HG03575 (cell line): ENCODE results near the gene FXYD2.

ENCODE experiments used
- ATAC-seq: cut with Tn5 transposase; IDR thresholded peaks from one replicate; pipeline ENCODE4 v1.9.1; 2021; ENCODE audit not compliant: unreplicated experiment, insufficient number of reproducible peaks, low FRiP score; ENCODE audit errors: extremely low read depth

The FXYD2 gene

DNA sequence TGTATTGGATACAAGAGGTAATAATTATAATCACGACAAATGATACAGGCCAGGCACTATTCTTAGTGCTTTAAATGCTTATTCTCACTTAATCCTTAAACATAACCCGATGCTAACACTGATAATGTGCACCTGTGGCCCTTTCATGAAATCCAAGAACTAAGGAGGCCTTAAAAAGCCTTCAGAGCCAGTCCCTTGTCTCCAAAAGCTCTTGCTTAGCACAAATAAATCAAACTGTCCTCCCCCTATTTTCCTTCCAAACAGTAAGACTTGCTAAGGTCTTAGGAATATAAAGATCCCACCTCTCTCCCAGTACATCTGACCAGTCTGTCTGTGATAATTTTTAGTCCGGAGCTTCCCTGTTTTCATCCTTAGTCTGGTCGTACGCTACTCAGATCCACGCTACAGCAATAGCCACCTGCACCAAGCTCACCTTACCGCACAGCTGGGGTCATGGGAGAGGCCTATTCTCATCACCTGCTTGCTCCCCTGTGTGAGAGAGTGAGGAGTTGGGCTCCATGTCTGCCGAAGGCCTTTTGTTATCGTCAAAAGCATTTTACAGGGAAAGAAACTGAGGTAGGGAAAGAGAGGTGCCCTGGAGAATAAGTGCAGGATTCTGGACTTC is 35.1 kb upstream of the FXYD2 start:
- ATAC-seq = no peak

DNA sequence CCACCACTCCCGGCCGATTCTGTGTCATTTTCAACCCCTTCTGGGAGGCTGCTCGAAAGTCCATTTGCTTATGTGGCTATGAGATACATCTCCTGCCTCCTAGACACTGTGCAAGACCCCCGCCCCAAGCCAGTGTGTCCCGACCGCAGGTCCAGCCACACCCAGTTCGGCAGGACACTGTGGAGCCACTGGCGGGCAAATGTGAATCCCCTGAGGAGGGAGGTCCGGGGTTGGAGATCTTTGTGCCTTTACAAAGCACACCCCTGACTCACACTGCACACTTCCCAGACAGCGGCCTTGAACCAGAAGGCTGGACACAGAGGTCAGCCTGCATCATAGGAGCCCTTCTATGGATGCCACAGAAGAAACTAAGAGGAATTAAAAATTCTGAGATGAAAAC is 34.5 kb upstream of the FXYD2 start:
- no peak for ATAC-seq

DNA sequence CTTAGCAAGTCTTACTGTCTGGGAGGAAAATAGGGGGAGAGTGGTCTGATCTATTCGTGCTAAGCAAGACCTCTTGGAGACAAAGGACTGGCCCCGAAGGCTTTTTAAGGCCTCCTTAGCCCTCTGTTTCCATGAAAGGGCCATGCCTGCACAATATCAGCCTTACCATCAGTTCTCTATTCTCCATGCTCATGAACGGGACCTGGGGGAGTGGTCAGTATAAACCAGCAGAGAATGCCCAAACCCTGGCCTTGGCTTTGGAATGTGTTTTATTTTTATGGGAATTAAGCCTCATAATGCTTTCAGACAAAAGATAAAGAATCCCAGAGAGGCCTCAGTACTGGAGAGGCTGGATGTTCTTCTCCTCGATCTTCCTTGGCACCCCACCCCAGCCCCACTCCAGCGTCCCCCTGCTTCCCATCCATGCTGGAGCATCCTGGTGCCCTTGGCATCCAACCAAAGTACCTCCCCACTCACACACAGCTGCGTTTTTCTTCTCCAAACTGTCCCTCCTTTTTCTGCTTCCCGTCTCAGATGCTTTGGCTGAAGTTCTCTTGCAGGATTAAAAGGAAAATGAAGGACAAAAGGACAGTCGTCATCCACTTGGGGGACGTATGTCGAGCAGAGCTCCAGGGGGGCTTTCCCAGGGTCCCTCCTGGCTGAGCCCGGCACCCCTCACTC is 33.3 kb upstream of the FXYD2 start:
- ATAC-seq = no peak

DNA sequence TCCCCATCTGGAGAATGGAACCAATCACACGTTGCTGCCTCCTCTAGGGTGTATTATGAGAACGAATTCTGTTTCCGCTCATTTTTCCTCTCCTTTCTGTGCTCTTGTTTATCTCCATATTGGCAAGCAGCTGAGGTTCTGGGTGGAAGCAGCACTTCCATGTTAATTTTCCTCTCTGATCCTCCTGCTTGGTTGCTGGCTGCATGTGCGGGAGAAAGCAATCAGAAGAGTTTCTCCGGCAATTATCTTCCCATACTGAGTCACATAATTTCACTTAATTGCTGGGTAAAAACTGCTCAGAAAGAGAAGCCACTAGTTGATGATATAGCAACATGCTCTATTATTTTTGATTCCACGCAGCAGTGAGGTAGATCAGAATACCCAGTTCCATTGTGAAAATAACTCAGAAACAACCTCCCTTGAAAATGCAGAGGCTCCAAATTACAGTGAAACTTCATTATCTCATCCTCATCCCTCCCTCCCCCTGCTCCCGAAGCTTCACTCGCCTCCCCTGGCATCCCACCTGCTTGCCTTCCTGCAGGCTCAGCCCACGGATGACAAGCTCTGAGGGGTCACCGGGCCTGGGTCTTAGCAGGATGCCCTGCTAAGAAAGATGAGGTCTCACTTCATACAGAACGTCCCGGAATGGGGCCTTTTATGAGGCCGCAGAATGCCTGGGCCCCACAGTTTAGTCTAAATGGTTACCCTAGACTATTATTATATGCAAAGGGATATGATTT is 31.5 kb upstream of the FXYD2 start:
- no peak for ATAC-seq

DNA sequence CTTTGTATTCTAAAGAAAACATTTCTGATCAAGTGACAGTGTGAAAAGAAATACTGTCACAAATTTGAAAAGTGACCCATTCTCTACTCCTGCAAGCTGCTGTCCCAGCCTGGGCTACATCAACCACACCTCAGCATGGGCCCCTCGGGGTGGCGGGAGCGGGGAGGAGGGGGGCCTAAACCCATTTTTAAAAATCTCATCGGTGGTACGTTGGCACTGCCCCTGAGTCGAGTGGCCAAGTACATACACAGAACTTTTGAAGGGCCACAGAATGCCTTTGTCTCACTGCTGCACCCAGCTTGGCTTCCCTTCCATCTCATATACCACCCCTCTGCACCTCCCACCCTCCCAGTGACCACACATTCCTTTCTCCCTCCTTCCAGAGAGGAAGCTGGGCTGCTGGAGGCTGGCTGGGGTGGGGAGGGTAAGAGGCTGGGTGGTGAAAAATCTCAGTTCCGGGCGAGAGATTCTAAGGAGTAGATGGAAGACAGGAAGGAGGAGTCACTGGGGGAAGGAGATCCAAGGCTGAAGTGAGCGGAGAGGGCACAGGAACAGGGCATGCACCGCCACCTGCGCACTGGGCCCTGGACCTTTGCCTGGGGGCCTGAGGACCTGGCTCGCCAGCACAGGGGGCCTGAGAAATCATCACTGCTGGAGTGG is 30.8 kb upstream of the FXYD2 start:
- no peak for ATAC-seq

DNA sequence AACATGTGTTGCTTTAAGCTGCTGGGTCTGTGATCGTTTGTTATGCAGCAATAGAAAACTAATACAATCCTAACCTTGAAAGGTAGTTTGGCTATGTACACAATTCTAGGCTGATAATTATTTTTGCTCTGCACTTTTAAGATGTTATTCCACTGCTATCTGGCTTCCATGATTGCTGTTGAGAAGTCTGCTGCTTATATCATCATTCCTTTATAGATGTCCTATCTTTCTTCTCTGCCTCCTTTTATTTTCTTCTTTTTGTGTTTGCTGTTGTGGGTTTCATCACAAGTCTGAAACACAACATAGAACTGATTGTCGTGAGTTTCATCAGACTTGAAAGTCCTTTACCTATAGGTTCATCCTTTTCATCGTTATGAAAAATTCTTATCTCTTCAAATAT is 27.8 kb upstream of the FXYD2 start:
- ATAC-seq = no peak

DNA sequence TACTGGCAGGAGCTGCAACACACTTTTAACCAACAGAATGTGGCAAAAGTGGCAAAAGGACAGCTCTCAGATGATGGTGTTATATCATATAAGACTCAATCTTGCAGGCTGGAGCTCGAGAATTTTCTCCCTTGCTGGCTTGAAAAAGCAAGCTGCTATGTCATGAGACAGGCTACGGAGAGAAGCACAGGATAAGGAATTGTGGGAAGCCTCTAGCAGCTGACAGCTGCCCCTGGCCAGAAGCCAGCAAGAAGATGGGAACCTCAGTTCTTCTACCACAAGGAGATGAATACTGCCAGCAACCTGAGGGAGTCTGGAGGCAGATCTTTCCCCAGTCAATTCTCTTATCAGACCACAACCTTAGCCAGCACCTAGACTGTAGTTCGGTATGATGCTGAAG is 27.3 kb upstream of the FXYD2 start:
- no peak for ATAC-seq

DNA sequence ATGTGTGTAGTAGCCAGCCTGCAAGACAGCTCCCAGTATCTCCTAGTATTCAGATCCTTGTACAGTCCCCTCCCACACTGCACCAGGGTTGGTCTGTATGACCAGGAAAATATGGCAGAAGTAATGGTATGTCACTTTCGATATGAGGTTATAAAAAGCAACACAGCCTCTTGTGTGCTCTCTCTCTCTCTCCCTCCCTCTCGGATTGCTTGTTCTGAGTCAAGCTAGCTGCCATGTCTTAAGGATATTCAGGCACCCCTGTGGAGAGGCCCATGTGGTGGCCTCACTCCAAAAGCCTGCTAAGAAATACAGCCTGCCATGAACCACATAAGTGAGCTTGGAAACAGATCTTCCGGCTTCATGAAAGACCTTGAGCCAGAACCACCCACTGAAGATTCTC is 26.6 kb upstream of the FXYD2 start:
- no peak for ATAC-seq

DNA sequence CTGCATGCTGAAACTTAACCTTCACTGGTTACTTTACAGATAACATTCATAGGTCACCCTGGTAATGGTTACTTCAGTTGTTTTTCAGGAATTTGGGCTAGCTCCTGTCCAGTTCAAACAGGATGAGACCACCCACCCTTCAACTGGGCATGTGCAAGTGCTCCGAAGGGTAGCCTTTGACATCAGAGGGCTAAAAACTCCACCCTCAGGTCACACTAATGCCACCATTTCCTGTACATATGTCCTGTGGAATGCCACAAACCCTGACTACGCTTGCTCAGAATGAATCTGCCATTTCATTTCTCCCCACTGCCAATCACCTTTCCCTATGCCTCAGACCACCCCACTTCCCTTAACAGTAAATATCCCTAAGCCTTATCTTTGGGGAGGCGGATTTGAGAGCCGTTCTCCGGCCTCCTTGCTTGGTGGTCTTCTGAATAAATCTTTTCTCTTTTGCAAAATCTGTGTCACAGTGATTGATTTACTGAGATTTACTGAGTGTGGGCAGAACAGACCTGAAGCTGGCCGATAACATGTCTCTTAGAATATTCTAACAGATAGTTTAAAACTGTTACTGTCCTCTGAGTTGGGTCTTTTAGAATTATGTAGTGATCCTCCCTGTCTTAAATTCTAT is 25.4 kb upstream of the FXYD2 start:
- no peak for ATAC-seq

DNA sequence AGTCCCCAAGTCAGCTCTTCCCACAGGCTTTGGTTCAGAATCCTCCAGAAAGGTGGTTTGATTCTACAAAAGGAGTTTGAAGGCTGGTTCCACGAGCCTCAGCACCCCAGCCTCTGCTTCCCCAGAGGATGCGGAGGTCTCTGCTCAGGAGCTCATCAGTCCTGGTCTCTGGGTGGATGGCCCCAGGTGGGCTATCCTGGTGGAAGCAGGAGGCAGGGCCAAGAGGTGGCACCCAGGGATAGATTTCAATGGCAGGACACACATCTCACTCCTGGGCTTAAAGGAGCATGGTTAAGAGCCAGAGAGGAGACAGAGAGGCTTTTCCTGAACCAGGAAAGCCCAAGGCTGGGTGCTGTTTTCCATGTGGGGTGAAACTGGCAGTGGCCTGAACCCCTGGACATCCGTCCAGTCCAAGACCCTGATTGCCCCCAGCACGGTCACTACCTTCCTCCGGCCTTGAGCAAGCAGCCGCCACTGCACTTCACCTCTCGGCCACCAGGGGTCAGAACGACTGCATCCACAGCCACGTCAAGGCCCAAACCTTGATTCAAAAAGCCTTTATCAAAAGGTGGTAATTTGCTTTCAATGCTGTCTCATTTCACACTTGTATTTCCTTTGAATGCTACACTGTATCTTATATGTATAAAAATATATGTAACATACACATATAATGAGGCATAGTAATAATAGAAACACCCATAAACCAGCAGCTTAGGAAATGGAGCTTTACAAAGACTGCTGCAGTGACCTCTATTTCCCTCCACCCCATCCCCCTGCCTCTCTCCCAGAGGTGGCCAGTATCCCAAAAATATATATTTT is 19.3 kb upstream of the FXYD2 start:
- no peak for ATAC-seq

DNA sequence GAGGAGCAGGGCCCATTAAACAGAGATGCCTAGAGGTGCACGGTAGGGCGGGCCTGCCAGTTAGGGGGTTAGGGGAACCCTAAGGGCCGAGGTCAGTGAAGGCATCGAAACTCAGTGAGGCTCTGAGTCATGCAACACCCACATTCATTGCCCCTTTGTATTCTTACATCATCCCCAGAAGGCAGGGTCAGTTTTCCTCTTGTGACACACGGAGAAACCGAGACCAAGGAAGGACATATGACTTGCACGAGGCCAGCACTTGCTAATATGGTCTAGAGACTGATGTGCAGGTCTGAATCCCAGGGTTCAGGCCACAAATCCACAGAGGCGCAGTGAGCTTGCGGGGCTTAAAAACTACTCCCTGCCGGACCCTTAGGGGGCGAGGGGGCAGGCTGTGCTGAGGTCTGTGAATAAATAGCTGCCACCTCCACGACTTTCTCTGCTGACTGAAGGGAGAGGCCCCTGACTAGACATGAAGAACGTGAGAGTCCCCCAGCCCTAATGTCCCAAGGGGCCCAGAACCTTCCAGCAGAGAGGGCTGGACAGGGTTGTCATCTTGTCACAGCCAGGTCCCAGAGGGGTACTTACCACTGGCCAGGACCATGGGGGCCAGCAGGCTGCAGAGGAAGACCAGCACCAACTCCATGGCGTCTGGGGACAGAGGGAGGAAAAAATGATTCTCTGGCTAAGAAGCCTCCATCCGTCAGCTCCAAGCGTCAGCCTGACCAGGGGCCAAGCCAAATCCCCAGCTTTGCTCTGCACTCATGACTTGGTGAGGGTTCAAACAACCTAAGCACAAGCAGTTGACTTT is 17.8 kb upstream of the FXYD2 start:
- no peak for ATAC-seq

DNA sequence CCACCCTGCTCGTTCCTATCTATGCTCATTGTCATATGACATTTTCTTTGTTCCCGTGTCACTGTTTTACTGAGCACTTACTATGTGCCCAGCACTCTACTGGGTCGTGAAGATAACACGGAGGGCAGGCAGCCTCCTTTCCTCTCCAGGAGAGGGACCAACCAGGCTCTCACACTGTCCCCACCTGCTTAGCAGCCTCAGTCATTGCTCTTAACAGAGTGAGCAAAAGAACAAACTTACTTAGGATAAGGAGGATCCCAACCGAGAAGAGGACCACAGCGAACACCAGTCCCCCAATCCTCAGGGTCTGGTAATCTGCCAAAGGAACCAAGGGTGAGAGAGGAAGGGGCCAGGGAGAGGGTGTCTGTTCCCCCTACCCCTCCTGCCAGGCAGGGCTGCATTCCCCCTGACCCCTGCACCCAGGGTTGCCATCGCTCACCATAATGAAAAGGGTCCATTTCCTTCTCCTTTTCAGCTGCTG is 17.0 kb upstream of the FXYD2 start:
- ATAC-seq = no peak

DNA sequence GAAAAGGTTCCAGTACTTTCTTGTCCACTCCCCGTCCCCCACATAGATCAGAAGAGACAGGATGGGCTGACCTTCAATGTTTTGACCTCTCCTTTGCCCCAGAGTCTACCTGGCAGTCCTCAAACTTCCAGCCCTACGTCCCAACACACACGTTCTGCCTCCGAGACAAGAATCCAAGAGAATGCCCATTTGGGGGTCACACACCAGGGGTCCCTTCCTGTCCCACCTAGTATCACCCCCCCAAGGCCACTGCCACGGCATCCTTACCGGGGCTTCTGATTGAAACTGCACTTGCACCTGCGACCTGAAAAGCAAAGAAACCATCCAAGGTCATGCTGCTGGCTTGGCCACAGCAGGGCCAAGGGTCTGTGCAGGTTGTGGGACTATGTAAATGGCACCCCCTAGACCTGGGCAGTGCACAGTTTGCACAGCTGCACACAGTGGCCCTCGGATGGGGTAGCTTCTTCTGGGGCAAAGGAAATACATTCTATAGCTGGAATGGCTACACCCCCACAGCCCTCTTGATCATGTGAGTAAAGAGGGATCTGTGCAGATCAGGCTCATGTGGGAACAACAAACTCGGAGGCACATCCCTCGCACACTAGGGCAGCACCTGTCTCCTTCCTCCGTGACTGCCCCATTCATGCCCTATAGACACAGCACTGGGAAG is 16.5 kb upstream of the FXYD2 start:
- ATAC-seq = no peak

DNA sequence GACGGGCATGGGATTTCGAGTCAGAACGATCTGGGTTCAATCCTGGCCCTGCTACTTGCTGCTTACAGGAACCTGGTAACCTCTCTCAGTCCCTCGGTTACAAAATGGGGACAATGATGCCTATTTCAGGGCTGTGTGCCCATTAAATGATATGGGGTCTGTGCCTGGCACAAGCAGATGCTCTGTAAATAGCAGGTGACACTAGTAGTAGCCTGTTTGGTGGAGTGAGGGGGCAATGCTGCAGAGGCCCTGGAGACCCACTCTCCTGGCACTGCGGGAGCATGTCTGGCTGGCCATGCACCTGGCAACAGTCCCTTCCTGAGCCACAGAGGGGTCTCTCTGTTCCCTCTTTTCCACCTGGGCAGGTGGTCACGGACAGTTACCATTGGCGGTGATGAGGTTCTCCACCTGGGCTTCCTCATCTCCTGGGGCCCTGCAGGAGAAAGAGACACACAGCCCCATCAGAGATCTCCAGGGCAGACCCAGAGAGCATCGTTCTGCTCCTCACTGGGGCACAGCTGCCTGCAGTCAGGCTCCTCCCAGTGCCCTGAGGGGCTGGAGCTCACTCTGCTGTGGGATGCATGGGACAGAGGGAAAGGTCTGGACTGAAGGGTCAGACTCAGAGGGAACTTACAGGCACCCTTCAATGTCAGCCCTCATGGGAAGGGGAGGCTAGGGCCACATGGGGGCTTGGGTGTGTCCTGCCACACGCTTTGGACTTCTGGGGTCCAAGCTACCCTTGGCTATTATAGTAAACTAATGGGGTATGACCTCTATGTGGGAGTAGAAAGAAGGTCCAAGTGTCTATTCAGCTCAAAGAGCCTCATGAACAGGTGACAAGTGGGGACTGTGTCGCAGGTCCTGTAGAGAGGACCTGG is 15.6 kb upstream of the FXYD2 start:
- no peak for ATAC-seq

DNA sequence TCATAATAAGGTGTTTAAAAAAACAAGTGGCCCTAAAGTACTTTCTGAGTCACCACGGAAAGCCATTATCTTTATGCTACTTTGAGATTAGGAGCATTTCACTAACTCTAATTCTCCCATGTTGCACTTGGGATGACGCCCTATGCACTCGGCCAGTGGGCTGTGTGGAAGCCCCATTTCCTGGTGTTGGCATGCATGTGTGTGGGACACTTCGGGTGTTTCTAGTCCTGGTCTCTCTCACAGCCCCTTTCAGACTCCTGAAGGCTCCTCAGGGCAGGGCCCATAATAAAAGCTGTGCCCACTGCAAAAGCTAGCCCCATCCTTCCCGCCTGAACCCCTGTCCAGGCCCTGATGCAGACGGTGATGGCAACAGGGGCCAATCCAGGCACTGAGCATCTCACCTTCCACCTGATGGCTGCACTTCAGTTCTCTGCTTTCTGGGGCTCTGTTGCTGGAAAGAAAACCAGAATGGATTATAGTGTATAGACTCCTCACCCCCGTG is 14.9 kb upstream of the FXYD2 start:
- no peak for ATAC-seq

DNA sequence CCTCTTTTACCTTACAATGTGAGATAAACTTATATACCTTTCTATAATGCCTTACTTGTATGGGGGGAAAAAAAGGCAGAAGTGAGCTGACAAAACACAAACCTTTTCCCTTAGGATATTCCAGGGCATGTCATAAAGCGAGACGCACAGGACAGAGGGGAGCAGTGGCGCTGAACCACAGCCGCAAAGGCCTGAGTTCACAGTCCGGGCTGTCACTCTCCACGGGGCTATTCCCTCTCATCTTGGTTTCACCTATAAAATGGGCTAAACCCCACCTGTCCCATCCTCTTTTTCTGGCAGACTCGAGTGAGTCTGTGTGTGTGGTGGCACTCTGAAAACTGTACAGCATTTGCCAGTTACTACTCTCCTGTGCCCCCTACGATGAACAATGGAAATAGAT is 14.4 kb upstream of the FXYD2 start:
- ATAC-seq = no peak
